Mesothelial cell of epicardium (in vitro differentiated cells): Measurements from ENCODE around the gene TAS2R4. TPM values are rescaled to one million over a fixed set of nuclear protein-coding genes. Genes with fewer than 3 reads are reported as not detected.
"Not testable (repeated sequence)": the region's sequence is repeated elsewhere in the genome, so short reads cannot be mapped to it uniquely, and the experiment has no call there.

Experiments
- DNase-seq, 2 experiments: peaks; one replicate each; pipeline ENCODE4 v3.0.0; 2021; ENCODE audit warnings: low spot score in 2 of 2; ENCODE audit not compliant: unreplicated experiment in 2 of 2
- H3K27ac Mint-ChIP-seq: 2 replicates; pipeline ENCODE4 v1.8.0; 2021; ENCODE audit warnings: mixed read lengths
- H3K27me3 Mint-ChIP-seq: 2 replicates; pipeline ENCODE4 v1.8.0; 2021; ENCODE audit warnings: low read depth, mixed read lengths
- H3K36me3 Mint-ChIP-seq: 2 replicates; pipeline ENCODE4 v1.8.0; 2021; ENCODE audit warnings: mixed read lengths
- H3K4me1 Mint-ChIP-seq: 2 replicates; pipeline ENCODE4 v1.8.0; 2021; ENCODE audit warnings: mixed read lengths
- H3K4me3 Mint-ChIP-seq: 2 replicates; pipeline ENCODE4 v1.8.0; 2021; ENCODE audit warnings: mild to moderate bottlenecking, moderate library complexity, mixed read lengths
- H3K9me3 Mint-ChIP-seq: 2 replicates; pipeline ENCODE4 v1.8.0; 2021; ENCODE audit warnings: mixed read lengths
- CTCF ChIP-seq: fragments of 200-600 bp; sonication (generic); IDR thresholded peaks from one replicate; pipeline ENCODE4 v1.5.0; 2021; ENCODE audit warnings: antibody characterized with exemption; ENCODE audit not compliant: unreplicated experiment
- total RNA-seq: library from RNA; stranded (reverse); gene quantifications from 3 replicates; pipeline ENCODE4 v1.2.1, GENCODE V29; 2021

TAS2R4 gene
- total RNA-seq, 1 donor from 2014 or later = 4.3 TPM

GRCh38 chr7:141738592-141739013 is 37.9 kb upstream of the TAS2R4 start:
- Mint-ChIP-seq H3K36me3 (peaks cover 14% of the 10 kb centered on the region), H3K9me3 (no peaks in the 10 kb centered on the region), H3K4me1 (peaks cover 27% of the 10 kb centered on the region), H3K27me3 (no peaks in the 10 kb centered on the region), H3K27ac (peak overlapping the region; percentile 99), H3K4me3 (peak overlapping the region; percentile 97)
- DNase-seq = no peak
- TF ChIP-seq CTCF = no peak

GRCh38 chr7:141739250-141739649 is 37.2 kb upstream of the TAS2R4 start:
- Mint-ChIP-seq H3K27me3 (no peaks in the 10 kb centered on the region), H3K4me3 (peak overlapping the region; percentile 97), H3K36me3 (peaks cover 21% of the 10 kb centered on the region), H3K4me1 (peaks cover 27% of the 10 kb centered on the region), H3K9me3 (no peaks in the 10 kb centered on the region), H3K27ac (peak overlapping the region; percentile 25)
- TF ChIP-seq CTCF = no peak
- DNase-seq = no peak

GRCh38 chr7:141742229-141742628 is 34.2 kb upstream of the TAS2R4 start:
- Mint-ChIP-seq H3K4me1 (peaks cover 24% of the 10 kb centered on the region), H3K4me3 (no peak overlapping the region), H3K27me3 (no peaks in the 10 kb centered on the region), H3K27ac (no peak overlapping the region), H3K9me3 (no peaks in the 10 kb centered on the region), H3K36me3 (peaks cover 32% of the 10 kb centered on the region)
- TF ChIP-seq CTCF = no peak
- DNase-seq = no peak

- H3K27ac Mint-ChIP-seq = no peak overlapping the region
- no peak overlapping the region for H3K4me3 Mint-ChIP-seq
- DNase-seq = no peak
- H3K27me3 Mint-ChIP-seq = no peaks in the 10 kb centered on the region
- no peak for TF ChIP-seq CTCF
- H3K36me3 Mint-ChIP-seq = peaks cover 42% of the 10 kb centered on the region
- H3K4me1 Mint-ChIP-seq = peaks cover 11% of the 10 kb centered on the region
- H3K9me3 Mint-ChIP-seq = no peaks in the 10 kb centered on the region
Measured at GRCh38 chr7:141744131-141744530, 32.3 kb upstream of the TAS2R4 start.

GRCh38 chr7:141748396-141748795 is 28.1 kb upstream of the TAS2R4 start:
- Mint-ChIP-seq H3K9me3 (peaks cover 31% of the 10 kb centered on the region), H3K4me1 (no peaks in the 10 kb centered on the region), H3K27ac (no peak overlapping the region), H3K27me3 (no peaks in the 10 kb centered on the region), H3K36me3 (peaks cover 69% of the 10 kb centered on the region), H3K4me3 (no peak overlapping the region)
- no peak for DNase-seq
- TF ChIP-seq CTCF = no peak

GRCh38 chr7:141751904-141752303 is 24.6 kb upstream of the TAS2R4 start:
- Mint-ChIP-seq H3K9me3 (peaks cover 42% of the 10 kb centered on the region), H3K36me3 (peaks cover 75% of the 10 kb centered on the region)
- not testable (repeated sequence) for H3K27me3 Mint-ChIP-seq, DNase-seq, H3K4me3 Mint-ChIP-seq, H3K4me1 Mint-ChIP-seq, H3K27ac Mint-ChIP-seq
